BJ (cell line): ENCODE data around the gene NRIP1. TPM values are rescaled to one million over a fixed set of nuclear protein-coding genes. Genes with fewer than 3 reads are reported as not detected.
A peak's percentile ranks its signal among the peaks of the same experiment; 100 is the strongest.

Experiments used
- CTCF ChIA-PET: fragments of 350-600 bp; formaldehyde crosslinking; extraction: SDS; loops from one replicate; lab custom pipeline; 2021; ENCODE audit warnings: antibody characterized with exemption, inconsistent platforms; lab: Yijun Ruan, JAX
- POLR2A ChIA-PET: fragments of 300-600 bp; sonication (Branson Sonifier 250); formaldehyde crosslinking; extraction: SDS; loops from one replicate; lab custom pipeline; 2021; ENCODE audit warnings: antibody characterized with exemption; lab: Charles Lee
- DNase-seq: peaks from one replicate; pipeline ENCODE4 v3.0.0-alpha.2; 2011; ENCODE audit warnings: low read depth
- H3K27me3 ChIP-seq: 2 replicates; pipeline ENCODE4 v1.6.0; 2011; ENCODE audit warnings: low read length; ENCODE audit not compliant: control insufficient read depth, insufficient read depth
- H3K36me3 ChIP-seq: 2 replicates; pipeline ENCODE4 v1.5.1; 2011; ENCODE audit warnings: low read length; ENCODE audit not compliant: control insufficient read depth, insufficient read depth
- H3K4me3 ChIP-seq: 2 replicates; pipeline ENCODE4 v1.5.1; 2011; ENCODE audit warnings: low read depth, mild to moderate bottlenecking, control low read depth, low read length
- polyA minus RNA-seq: library from RNA; depleted of rRNA, polyadenylated mRNA; stranded (reverse); fragments of >200 nt; gene quantifications from 2 replicates; pipeline ENCODE4 v1.2.3, GENCODE V29; 2011; rRNA and poly(A)+ RNA removed
- polyA plus RNA-seq: library from polyadenylated mRNA; depleted of rRNA; stranded (reverse); fragments of >200 nt; gene quantifications from 2 replicates; pipeline ENCODE4 v1.2.3, GENCODE V29; 2011; rRNA removed
- TF ChIP-seq, protein P1 (sequence below): IDR thresholded peaks from 2 replicates; pipeline ENCODE4 v1.5.1; 2011; ENCODE audit warnings: low read depth, mild to moderate bottlenecking, control low read depth, inconsistent platforms, low read length, moderate library complexity; ENCODE audit not compliant: insufficient read depth

Gene NRIP1, protein sequence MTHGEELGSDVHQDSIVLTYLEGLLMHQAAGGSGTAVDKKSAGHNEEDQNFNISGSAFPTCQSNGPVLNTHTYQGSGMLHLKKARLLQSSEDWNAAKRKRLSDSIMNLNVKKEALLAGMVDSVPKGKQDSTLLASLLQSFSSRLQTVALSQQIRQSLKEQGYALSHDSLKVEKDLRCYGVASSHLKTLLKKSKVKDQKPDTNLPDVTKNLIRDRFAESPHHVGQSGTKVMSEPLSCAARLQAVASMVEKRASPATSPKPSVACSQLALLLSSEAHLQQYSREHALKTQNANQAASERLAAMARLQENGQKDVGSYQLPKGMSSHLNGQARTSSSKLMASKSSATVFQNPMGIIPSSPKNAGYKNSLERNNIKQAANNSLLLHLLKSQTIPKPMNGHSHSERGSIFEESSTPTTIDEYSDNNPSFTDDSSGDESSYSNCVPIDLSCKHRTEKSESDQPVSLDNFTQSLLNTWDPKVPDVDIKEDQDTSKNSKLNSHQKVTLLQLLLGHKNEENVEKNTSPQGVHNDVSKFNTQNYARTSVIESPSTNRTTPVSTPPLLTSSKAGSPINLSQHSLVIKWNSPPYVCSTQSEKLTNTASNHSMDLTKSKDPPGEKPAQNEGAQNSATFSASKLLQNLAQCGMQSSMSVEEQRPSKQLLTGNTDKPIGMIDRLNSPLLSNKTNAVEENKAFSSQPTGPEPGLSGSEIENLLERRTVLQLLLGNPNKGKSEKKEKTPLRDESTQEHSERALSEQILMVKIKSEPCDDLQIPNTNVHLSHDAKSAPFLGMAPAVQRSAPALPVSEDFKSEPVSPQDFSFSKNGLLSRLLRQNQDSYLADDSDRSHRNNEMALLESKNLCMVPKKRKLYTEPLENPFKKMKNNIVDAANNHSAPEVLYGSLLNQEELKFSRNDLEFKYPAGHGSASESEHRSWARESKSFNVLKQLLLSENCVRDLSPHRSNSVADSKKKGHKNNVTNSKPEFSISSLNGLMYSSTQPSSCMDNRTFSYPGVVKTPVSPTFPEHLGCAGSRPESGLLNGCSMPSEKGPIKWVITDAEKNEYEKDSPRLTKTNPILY (N-terminal part only)
- polyA plus RNA-seq (5.2 and 12.0 TPM in 2 replicates), polyA minus RNA-seq (15.3 and 19.3 TPM in 2 replicates)

DNA sequence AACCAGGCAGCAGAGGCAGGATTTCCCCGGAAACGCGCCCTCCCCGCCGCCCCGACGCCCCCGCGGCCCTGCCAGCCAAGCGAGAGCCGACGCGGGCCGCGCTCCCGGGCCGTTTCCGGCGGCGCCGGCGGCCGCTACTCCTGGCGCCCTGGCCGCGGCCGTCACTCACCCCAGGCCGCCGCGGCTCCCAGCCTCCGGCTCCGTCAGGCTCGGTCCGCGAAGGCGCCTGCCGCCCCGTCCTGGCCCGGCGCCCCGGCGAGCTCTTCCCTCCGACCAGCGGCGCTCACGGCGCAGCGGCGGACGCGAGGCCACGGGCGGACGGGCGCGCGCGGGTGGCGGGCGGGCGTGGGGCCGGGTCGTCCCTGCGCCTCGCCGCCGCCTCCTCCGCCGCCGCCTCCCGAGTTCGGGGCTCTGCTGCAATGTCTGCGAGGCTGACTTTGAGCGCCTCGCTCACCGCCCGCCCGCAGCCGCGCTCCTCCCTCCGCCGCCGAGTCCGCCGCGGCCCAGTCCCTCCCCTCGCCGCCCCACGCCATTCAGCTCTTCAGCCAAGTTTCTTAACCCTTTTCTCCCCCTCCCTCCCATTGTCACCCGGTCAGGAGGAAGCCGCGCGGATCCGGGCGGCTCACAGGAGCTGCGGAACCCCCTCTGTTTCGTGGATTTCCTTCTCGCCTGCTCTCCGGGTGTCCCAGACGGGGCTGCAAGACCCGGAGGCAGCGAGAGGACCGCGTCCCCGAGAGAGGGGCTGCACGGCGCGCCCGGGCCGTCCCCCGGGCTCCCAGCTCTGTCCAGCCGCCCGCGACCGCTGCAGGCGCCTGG is at the start of gene NRIP1:
NRIP1 (minus strand) TSS at position 425 of the 816 bp plus-strand sequence. CDS start 96,808 bp downstream, outside the sequence.
- H3K4me3 ChIP-seq = peak within 1 kb of the TSS; percentile 65
- no peaks in the 10 kb centered on the region for H3K36me3 ChIP-seq
- ChIA-PET CTCF (interaction anchor here (0.8 to 2.0 kb wide), 4 partner anchors 14 to 418 kb away, joined by 3 to 11 read pairs (median 3); no protein-coding TSS in a partner anchor), POLR2A (interaction anchor here (0.5 to 1.0 kb wide), 5 partner anchors 10 to 188 kb away, joined by 3 to 5 read pairs (median 3); no protein-coding TSS in a partner anchor)
- H3K27me3 ChIP-seq = no peaks in the 10 kb centered on the region
- TF ChIP-seq, protein P1, sequence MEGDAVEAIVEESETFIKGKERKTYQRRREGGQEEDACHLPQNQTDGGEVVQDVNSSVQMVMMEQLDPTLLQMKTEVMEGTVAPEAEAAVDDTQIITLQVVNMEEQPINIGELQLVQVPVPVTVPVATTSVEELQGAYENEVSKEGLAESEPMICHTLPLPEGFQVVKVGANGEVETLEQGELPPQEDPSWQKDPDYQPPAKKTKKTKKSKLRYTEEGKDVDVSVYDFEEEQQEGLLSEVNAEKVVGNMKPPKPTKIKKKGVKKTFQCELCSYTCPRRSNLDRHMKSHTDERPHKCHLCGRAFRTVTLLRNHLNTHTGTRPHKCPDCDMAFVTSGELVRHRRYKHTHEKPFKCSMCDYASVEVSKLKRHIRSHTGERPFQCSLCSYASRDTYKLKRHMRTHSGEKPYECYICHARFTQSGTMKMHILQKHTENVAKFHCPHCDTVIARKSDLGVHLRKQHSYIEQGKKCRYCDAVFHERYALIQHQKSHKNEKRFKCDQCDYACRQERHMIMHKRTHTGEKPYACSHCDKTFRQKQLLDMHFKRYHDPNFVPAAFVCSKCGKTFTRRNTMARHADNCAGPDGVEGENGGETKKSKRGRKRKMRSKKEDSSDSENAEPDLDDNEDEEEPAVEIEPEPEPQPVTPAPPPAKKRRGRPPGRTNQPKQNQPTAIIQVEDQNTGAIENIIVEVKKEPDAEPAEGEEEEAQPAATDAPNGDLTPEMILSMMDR = no peak
- DNase-seq = peak; percentile 50

DNA sequence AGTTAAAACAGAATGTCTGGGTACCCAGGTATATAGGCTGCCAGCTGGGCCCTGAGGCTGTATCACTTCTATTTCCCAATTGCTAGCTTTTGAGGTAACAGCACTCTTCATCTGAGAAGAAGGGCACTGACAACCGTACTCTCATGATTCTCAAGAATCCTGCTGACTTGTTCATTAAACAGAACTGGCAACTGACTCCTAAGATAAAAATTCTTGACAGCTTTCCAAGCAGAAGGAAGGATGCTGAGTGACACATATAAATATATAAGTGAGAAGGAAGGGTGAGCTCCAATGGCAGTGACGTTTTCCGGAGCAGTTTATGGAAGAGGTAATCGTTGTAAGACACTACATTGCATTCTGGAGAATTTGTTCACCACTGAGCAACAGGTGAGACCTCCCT is 48.1 kb upstream of the NRIP1 start:
- H3K36me3 ChIP-seq = no peaks in the 10 kb centered on the region
- ChIA-PET POLR2A (no interaction called here), CTCF (no interaction called here)
- no peaks in the 10 kb centered on the region for H3K27me3 ChIP-seq
- DNase-seq = no peak
- no peak overlapping the region for H3K4me3 ChIP-seq
- TF ChIP-seq, protein P1 = no peak

DNA sequence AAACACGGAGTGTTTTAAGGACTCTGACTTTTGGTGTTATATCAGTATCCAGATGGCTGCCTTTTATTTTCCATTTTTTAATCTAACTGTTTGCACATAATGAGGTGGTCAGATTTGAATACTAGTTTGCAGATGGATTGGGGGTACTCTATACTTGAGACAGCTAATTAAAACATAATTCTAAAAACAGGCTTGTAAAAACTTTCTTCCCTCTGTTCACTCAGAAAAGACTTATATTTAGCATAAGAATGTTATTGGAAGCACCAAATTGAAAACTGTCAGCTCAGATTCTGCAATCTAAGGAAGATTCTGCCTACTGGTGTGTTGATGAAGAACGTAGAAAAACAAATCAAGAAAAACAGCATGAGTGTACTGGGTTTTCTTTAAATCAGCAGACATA is 44.0 kb upstream of the NRIP1 start:
- H3K27me3 ChIP-seq = peaks cover 1% of the 10 kb centered on the region; the same call in 1 of the 2 replicates
- POLR2A ChIA-PET = no interaction called here
- CTCF ChIA-PET = interaction anchor here (1.0 to 1.3 kb wide), 2 partner anchors 9 to 245 kb away, joined by 5 read pairs; no protein-coding TSS in a partner anchor
- no peak for DNase-seq
- TF ChIP-seq, protein P1 = no peak
- H3K36me3 ChIP-seq = no peaks in the 10 kb centered on the region
- H3K4me3 ChIP-seq = no peak overlapping the region

DNA sequence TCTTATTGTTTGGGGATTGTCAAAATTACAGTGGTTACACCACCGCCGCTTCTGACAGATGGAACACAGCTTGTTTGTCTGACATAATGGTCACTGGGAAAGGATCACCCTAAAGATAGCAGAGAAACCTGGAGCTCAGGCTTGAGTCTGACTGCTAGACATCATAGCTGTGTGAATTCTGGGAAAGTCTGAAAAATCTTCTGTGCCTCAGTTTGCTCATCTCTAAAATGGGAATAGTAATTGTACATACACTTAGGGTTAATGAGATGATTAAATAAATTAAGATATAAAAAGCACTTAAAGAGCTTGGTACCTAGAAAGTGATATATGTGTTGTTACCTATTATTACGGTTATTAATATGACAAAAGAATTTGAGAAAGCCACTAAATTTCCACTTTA is 39.7 kb upstream of the NRIP1 start:
- TF ChIP-seq, protein P1 = no peak
- ChIA-PET CTCF (interaction anchor here (1.2 kb wide), 1 partner anchor 16 kb away, joined by 3 read pairs; no protein-coding TSS in a partner anchor), POLR2A (no interaction called here)
- no peak for DNase-seq
- Histone ChIP-seq H3K4me3 (no peak overlapping the region), H3K27me3 (peaks cover 5% of the 10 kb centered on the region; the same call in 1 of the 2 replicates), H3K36me3 (no peaks in the 10 kb centered on the region)
